Upper lobe of right lung (tissue), 1 donor: ENCODE results near the gene APBB1IP. TPM values are rescaled to one million over a fixed set of nuclear protein-coding genes. Genes with fewer than 3 reads are reported as not detected.

Source experiments
- ATAC-seq: fragments of 200-7000 bp; cut with Tn5 transposase; one replicate; pipeline ENCODE4 v1.9.1; 2020; ENCODE audit warnings: mild to moderate bottlenecking, moderate library complexity
- DNase-seq: peaks from one replicate; pipeline ENCODE4 v3.0.0-alpha.2; 2020
- H3K27ac ChIP-seq: fragments of 200-600 bp; one replicate; pipeline ENCODE4 v1.8.0; 2022
- H3K27me3 ChIP-seq: fragments of 200-600 bp; one replicate; pipeline ENCODE4 v1.8.0; 2022; ENCODE audit warnings: mild to moderate bottlenecking
- H3K36me3 ChIP-seq: fragments of 200-600 bp; one replicate; pipeline ENCODE4 v1.8.0; 2022
- H3K4me1 ChIP-seq: fragments of 200-600 bp; one replicate; pipeline ENCODE4 v1.8.0; 2022
- H3K4me3 ChIP-seq: fragments of 200-600 bp; one replicate; pipeline ENCODE4 v1.8.0; 2022; ENCODE audit warnings: mild to moderate bottlenecking
- H3K9me3 ChIP-seq: fragments of 200-600 bp; one replicate; pipeline ENCODE4 v1.8.0; 2022
- intact Hi-C: fragments of 100-400 bp; cut with DNase I; formaldehyde crosslinking; loops from one replicate; pipeline ENCODE4 v1.11.0; 2022
- total RNA-seq: library from RNA; stranded (reverse); fragmentation: NEBNext Ultra II Directional; extraction: Animal tissue kit (Norgen Biotek cat#: 25700); gene quantifications from one replicate; pipeline ENCODE4 v1.2.1, GENCODE V29; 2021
- TF ChIP-seq, protein P1 (sequence below): fragments of 200-600 bp; IDR thresholded peaks from one replicate; pipeline ENCODE4 v1.8.0; 2022; ENCODE audit warnings: antibody characterized with exemption
- donor health status: DM: no; HTN: yes; CAD: no; lungs with severe emphysema.

APBB1IP gene
- total RNA-seq, 1 donor from 2014 or later, result 19.2 TPM

DNA sequence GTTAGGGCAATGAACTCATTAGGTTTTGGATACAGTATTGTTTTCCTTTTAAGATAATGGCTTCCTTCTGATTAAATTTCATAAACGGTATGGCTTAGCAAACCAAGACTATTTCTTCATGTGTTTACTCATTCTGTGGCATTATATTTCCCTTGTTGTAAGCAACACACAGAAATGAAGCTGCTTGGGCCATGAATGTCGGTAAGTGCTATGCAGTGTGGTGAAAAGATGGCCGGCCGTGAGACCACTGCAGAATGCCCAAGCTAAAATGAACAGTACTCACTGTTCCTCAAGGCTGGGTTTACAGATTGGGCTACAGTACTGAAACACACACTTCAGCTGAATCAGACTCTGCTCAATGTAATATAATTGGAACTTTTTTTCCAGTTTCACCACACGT lies 8.1 kb downstream of the APBB1IP start:
- DNase-seq (no peak), ATAC-seq (peak; percentile 43)
- Histone ChIP-seq H3K27ac (no peak overlapping the region), H3K27me3 (no peaks in the 10 kb centered on the region), H3K36me3 (no peaks in the 10 kb centered on the region), H3K4me1 (no peaks in the 10 kb centered on the region), H3K9me3 (no peaks in the 10 kb centered on the region), H3K4me3 (no peak overlapping the region)
- intact Hi-C loops, result no loop called here
- TF ChIP-seq, protein P1, sequence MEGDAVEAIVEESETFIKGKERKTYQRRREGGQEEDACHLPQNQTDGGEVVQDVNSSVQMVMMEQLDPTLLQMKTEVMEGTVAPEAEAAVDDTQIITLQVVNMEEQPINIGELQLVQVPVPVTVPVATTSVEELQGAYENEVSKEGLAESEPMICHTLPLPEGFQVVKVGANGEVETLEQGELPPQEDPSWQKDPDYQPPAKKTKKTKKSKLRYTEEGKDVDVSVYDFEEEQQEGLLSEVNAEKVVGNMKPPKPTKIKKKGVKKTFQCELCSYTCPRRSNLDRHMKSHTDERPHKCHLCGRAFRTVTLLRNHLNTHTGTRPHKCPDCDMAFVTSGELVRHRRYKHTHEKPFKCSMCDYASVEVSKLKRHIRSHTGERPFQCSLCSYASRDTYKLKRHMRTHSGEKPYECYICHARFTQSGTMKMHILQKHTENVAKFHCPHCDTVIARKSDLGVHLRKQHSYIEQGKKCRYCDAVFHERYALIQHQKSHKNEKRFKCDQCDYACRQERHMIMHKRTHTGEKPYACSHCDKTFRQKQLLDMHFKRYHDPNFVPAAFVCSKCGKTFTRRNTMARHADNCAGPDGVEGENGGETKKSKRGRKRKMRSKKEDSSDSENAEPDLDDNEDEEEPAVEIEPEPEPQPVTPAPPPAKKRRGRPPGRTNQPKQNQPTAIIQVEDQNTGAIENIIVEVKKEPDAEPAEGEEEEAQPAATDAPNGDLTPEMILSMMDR, result no peak

DNA sequence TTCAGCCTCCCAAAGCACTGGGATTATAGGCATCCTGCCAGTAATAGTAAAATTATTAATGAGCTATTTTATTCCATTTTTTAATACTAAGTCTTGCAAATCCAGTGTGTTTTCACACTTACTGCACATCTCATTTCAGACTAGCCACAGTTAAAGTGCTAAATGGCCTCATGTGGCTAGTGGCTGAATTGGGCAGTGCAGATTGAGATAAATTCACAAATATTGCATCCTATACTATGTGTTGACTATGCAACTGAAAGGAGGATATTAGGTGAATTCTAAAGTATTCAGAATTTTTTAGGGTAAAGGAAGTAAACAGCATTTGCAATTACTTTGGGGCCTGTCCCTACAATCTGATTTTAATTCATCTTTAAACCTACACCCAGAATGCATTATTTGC lies 10.2 kb downstream of the APBB1IP start:
- TF ChIP-seq, protein P1, result no peak
- no peak for DNase-seq
- intact Hi-C loops, result no loop called here
- no peak for ATAC-seq
- no peaks in the 10 kb centered on the region for H3K4me1 ChIP-seq
- no peaks in the 10 kb centered on the region for H3K27me3 ChIP-seq
- H3K4me3 ChIP-seq, result no peak overlapping the region
- no peaks in the 10 kb centered on the region for H3K36me3 ChIP-seq
- no peak overlapping the region for H3K27ac ChIP-seq
- H3K9me3 ChIP-seq, result no peaks in the 10 kb centered on the region

DNA sequence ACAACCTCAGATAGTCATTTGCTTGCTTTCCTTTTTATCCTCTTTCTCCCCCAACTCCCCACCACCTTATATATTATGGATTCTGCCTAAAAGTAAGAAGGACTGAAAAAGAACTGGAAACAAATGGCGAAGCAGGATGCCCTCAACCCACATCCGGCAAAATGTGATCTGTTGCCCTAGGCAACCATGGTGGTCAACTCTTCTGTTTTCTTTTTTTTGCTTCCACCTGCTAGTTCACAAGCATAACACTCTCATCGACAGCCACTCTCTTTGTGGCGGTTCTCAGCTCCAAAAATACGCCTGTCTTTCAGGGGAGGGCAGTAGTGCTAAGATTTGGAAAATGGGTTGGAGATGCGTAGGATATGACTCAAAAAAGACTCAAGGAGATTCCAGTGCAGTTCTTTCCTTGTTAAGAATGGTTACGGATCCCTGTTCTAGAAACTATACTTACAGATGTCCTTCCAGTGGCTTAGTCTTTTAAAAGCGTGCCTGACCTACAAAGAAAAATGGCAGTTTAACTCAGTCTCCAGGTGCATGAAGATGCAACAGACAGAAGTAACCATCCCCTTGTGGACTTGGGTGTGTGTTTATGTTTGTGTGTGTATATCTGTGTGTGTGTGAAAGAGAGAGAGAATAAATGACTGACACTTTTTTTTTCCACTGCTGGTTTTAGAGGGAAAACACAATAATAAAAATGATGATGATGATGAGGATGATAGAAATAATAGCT lies 10.7 kb downstream of the APBB1IP start:
- no peak overlapping the region for H3K27ac ChIP-seq
- no peaks in the 10 kb centered on the region for H3K4me1 ChIP-seq
- DNase-seq (no peak), ATAC-seq (peak; percentile 34)
- H3K27me3 ChIP-seq, result no peaks in the 10 kb centered on the region
- no peaks in the 10 kb centered on the region for H3K36me3 ChIP-seq
- no peak overlapping the region for H3K4me3 ChIP-seq
- TF ChIP-seq, protein P1, result no peak
- intact Hi-C loops, result no loop called here
- H3K9me3 ChIP-seq, result no peaks in the 10 kb centered on the region

DNA sequence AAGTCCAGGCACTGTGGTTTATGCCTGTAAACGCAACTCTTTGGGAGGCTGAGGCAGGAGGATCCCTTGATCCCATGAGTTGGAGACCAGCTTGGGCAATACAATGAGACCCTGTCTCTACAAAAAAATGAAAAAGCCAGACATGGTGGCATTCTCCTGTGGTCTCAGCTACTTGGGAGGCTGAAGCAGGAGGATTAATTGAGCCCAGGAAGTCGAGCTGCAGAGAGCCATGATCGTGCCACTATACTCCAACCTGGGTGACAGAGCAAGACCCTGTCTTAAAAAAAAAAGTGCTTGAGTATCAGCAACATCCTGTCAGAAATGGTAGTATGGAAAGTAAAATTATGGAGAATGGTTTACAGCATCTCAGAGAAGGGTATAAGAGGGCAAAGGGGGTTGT lies 11.6 kb downstream of the APBB1IP start:
- no peaks in the 10 kb centered on the region for H3K9me3 ChIP-seq
- no peak overlapping the region for H3K27ac ChIP-seq
- ATAC-seq (no peak), DNase-seq (no peak)
- TF ChIP-seq, protein P1, result no peak
- H3K4me3 ChIP-seq, result no peak overlapping the region
- no peaks in the 10 kb centered on the region for H3K4me1 ChIP-seq
- intact Hi-C loops, result no loop called here
- no peaks in the 10 kb centered on the region for H3K36me3 ChIP-seq
- no peaks in the 10 kb centered on the region for H3K27me3 ChIP-seq

DNA sequence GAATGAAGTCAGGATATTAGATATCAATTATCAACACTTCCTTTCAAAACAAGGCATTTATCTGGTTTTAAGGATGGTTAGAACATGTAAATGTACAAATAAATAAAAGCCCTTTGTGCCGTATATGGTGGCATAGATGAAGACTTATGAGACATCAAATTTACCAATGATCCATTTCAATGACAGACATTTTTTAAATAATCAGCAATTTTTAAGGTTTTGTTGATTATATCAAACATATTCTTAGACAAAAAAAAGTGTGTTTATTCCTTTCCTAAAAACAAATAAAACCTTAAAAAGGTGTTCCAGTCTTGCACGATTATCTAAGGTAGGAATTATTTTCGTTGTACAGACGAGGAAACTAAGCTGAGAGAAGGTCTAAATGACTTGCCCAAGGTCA lies 13.8 kb downstream of the APBB1IP start:
- H3K27ac ChIP-seq, result no peak overlapping the region
- H3K9me3 ChIP-seq, result no peaks in the 10 kb centered on the region
- DNase-seq, result no peak
- TF ChIP-seq, protein P1, result no peak
- H3K4me3 ChIP-seq, result no peak overlapping the region
- no peaks in the 10 kb centered on the region for H3K4me1 ChIP-seq
- H3K27me3 ChIP-seq, result no peaks in the 10 kb centered on the region
- no peaks in the 10 kb centered on the region for H3K36me3 ChIP-seq
- no peak for ATAC-seq
- intact Hi-C loops, result no loop called here

DNA sequence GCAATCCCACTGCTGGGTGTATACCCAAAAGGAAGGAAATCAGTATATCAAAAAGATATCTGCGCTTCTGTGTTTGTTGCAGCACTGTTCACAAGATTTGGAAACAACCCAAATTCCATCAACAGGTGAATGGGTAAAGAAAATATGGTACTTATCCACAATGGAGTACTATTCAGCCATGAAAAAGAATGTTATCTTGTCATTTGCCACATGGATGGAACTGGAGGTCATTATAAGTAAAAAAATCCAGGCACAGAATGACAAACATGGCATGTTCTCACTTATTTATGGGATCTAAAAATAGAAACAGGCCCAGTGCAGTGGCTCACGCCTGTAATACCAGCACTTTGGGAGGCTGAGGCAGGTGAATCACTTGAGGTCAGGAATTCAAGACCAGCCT lies 15.7 kb downstream of the APBB1IP start:
- no peak for DNase-seq
- no peaks in the 10 kb centered on the region for H3K27me3 ChIP-seq
- ATAC-seq, result no peak
- intact Hi-C loops, result no loop called here
- TF ChIP-seq, protein P1, result no peak
- no peak overlapping the region for H3K27ac ChIP-seq
- H3K9me3 ChIP-seq, result no peaks in the 10 kb centered on the region
- H3K36me3 ChIP-seq, result no peaks in the 10 kb centered on the region
- H3K4me1 ChIP-seq, result no peaks in the 10 kb centered on the region
- H3K4me3 ChIP-seq, result no peak overlapping the region
